ENCODE measurements around the gene PRR22. TPM values are rescaled to one million over a fixed set of nuclear protein-coding genes. Genes with fewer than 3 reads are reported as not detected.

Gene PRR22
- polyA plus RNA-seq, 1 donor from 2014 or later: 0.97 TPM

- no peaks in the 10 kb centered on the region for H3K9me3 ChIP-seq (ENCODE audit: low read length)
- H2AFZ ChIP-seq (ENCODE audit: low read depth, low read length): no peak overlapping the region
- no peaks in the 10 kb centered on the region for H3K79me2 ChIP-seq (replicated peaks; ENCODE audit: insufficient read depth, low read length)
- H3K27ac ChIP-seq (ENCODE audit: low read length): no peak overlapping the region
- H3K36me3 ChIP-seq (ENCODE audit: insufficient read depth, low read length): no peaks in the 10 kb centered on the region
- no peaks in the 10 kb centered on the region for H3K9me2 ChIP-seq (ENCODE audit: insufficient read depth, low read length)
- H3K27me3 ChIP-seq (ENCODE audit: insufficient read depth, low read depth, low read length): no peaks in the 10 kb centered on the region
- H3F3A ChIP-seq (ENCODE audit: insufficient read depth, low read length, poor library complexity, severe bottlenecking): no peaks in the 10 kb centered on the region
- TF ChIP-seq CTCF (IDR thresholded peaks at IDR 0.05; ENCODE audit: poor library complexity, severe bottlenecking) (no peak), MXI1 (conservative IDR thresholded peaks at IDR 0.05; ENCODE audit: poor library complexity, severe bottlenecking) (no peak), TAF1 (IDR thresholded peaks at IDR 0.05; ENCODE audit: low read depth) (no peak), EP300 (conservative IDR thresholded peaks at IDR 0.05; ENCODE audit: poor library complexity, severe bottlenecking) (no peak), EZH2 (IDR thresholded peaks at IDR 0.05; ENCODE audit: borderline replicate concordance, insufficient read depth, low read length, poor library complexity, severe bottlenecking) (no peak), REST (IDR thresholded peaks at IDR 0.05; ENCODE audit: borderline replicate concordance) (no peak), RAD21 (conservative IDR thresholded peaks at IDR 0.05) (no peak), SMC3 (conservative IDR thresholded peaks at IDR 0.05; ENCODE audit: poor library complexity) (no peak), POLR2AphosphoS5 (IDR thresholded peaks at IDR 0.05) (no peak)
- H3K4me3 ChIP-seq (ENCODE audit: low read length): no peak overlapping the region
- no peak overlapping the region for H3K9ac ChIP-seq (ENCODE audit: low read length)
- H3K4me2 ChIP-seq (ENCODE audit: low read length): no peak overlapping the region
- no peaks in the 10 kb centered on the region for H4K20me1 ChIP-seq (ENCODE audit: insufficient read depth)
Observed at GRCh38 chr19:5765220-5765619, 19.3 kb downstream of the PRR22 start.

- H3K27me3 ChIP-seq (ENCODE audit: insufficient read depth, low read depth, low read length): no peaks in the 10 kb centered on the region
- no peak overlapping the region for H3K27ac ChIP-seq (ENCODE audit: low read length)
- H3K4me2 ChIP-seq (ENCODE audit: low read length): no peak overlapping the region
- no peaks in the 10 kb centered on the region for H3K79me2 ChIP-seq (replicated peaks; ENCODE audit: insufficient read depth, low read length)
- no peak overlapping the region for H3K9ac ChIP-seq (ENCODE audit: low read length)
- H4K20me1 ChIP-seq (ENCODE audit: insufficient read depth): no peaks in the 10 kb centered on the region
- H3K9me3 ChIP-seq (ENCODE audit: low read length): no peaks in the 10 kb centered on the region
- TF ChIP-seq SMC3 (conservative IDR thresholded peaks at IDR 0.05; ENCODE audit: poor library complexity) (no peak), RAD21 (conservative IDR thresholded peaks at IDR 0.05) (no peak)
- no peak overlapping the region for H2AFZ ChIP-seq (ENCODE audit: low read depth, low read length)
- H3K4me3 ChIP-seq (ENCODE audit: low read length): no peak overlapping the region
- H3K9me2 ChIP-seq (ENCODE audit: insufficient read depth, low read length): no peaks in the 10 kb centered on the region
- H3K36me3 ChIP-seq (ENCODE audit: insufficient read depth, low read length): no peaks in the 10 kb centered on the region
- no peaks in the 10 kb centered on the region for H3F3A ChIP-seq (ENCODE audit: insufficient read depth, low read length, poor library complexity, severe bottlenecking)
Observed at GRCh38 chr19:5762608-5763217, 21.8 kb downstream of the PRR22 start.

All from neural cell (in vitro differentiated cells).